A172 (cell line): ENCODE results near the gene XPNPEP2. TPM values are rescaled to one million over a fixed set of nuclear protein-coding genes. Genes with fewer than 3 reads are reported as not detected.

ENCODE experiments used
- DNase-seq: peaks from one replicate; pipeline ENCODE4 v3.0.0-alpha.2; 2015; ENCODE audit warnings: low spot score
- total RNA-seq: library from RNA; depleted of rRNA; stranded (reverse); fragments of >200 nt; shearing (Covaris generic); gene quantifications from 2 replicates; pipeline ENCODE4 v1.2.3, GENCODE V29; 2014

XPNPEP2 gene
- total RNA-seq, 1 experiment from 2014 or later = not detected

DNA sequence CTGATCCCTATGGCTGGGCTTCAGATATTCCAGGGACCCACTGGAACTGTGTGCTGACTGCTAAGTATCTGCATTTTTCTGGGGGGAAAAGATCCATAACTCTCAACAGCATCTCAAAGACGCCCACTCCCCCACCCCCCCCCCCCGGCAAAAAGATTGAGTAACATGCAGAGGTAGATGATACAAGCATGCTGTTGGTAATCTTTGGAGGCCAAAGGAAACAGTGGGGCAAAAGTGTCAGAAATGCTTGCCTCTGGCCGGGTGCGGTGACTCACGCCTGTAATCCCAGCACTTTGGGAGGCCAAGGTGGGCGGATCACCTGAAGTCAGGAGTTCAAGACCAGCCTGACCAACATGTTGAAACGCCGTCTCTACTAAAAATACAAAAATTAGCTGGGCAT, 12.2 kb downstream of the XPNPEP2 start:
- no peak for DNase-seq

DNA sequence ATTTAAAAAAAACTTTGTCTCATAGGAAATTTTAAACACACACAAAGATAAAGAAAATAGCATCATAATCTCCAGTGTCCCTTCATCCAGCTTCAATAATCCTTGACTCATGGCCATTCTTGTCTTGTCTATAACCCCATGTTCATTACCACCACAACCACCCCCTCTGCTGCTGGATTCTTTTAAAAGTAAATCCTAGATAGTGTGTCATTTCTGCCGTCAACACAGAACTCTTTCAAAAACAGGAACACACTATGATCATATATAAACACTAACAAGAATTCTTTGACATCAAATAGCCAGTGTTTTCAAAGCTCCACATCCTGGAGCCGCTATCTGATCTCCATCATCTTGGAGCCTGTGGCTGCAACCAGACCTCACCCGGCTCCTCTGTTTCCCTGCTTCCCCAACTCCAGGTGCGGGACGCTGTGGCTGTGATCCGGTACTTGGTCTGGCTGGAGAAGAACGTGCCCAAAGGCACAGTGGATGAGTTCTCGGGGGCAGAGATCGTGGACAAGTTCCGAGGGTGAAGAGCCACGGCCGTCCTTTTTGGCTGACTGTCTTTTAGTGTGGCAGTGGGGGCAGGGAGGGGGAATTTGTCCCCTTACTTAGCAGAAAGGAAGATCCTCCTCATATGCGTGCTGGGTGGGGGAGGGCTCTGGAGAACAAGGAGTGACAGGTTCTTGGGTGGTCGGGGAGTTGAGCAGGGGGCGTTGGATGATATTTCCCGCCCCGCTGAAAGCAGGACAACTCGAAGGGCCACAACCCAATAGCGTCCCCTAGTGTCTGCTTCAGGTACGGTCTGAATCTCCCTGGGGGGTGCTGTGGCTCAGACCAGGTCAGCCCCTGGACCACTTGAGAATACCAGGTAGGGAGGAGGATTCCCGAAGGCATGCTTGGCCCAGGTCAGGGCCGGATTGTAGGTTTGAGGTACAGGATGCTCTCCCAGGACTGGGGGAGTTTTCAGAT, 15.6 kb downstream of the XPNPEP2 start:
- no peak for DNase-seq

DNA sequence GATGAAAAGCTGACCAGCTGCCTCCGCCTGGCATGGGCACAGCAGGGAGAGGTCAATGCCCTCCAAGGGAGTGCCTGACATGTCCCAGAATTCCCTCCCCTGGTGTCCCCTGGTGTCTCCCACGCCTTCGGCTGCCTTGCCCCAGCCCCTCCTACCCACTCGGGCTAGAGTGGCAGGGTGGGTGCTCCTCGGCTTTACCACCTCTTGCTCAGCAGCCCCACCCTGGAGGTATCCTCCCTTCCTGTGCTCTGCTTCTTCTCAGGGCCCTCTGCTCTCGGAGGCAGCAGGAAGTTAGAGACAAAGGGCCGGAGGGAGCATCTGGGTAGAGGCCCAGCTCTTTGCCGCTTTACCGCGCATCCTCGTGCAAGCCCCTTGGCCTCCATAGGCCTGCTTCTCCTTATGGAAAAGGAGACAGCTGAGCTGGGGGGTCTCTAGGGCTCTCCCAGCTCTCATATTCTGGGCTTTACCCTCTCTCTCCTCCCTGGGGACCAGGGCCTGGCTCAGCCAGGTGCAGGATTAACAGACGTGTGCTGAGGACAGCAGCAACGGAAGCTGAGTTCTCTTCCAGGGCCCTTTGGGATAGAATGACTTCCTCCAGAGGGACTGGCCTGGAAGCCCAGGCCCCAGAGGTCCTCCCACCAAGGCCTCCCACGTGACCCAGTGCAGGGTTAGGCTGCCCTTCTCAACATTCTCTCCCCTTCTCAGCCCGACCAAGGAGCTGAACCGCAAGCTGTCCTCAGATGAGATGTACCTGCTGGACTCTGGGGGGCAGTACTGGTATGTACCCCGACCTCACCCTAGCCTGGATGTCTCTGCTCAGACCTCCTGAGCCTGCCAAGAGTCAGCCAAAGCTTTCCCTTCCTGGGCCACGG, 17.2 kb downstream of the XPNPEP2 start:
- no peak for DNase-seq

DNA sequence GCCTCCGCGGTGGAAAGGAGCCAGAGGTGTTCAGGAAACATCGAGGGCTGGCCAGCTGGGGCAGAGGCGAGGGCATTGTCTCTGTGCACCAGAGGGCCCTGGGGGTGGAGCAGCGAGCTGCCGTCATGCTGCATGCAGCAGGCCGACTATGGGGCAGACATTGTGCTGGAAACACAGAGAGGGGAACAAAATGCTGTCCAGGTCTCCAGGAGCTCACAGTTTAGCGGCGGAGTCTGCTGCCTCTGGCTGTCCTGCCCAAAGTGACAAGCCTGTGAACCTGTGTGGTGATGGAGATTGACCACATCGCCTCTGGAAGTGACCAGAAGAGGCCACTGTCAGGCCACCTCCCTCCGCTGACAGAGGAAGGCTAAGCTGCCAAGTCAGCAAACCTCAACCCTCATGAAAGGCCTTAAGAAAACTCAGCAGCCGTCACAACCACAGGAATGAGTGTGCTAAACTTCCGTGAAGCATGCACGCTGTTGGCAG, 20.8 kb downstream of the XPNPEP2 start:
- peak; percentile 33 for DNase-seq

DNA sequence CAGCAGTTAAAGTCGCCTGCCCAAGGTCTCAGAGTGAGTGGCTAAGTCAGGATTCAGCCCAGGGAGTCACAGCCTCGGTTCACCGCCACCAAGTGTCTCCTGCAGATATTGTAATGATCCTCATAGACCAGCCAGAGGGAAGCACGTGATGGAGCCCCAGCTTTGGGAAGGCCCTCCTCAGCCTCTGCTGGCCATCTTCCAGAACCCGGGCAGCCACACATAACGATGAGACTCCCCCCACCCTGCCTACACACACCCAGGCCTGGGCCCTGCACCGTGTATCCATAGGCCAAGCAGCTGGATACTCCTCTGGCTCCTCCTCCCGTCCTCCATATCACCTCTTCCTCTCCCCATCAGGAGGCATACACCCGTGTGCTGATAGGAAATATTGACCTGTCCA, 21.4 kb downstream of the XPNPEP2 start:
- DNase-seq = no peak

DNA sequence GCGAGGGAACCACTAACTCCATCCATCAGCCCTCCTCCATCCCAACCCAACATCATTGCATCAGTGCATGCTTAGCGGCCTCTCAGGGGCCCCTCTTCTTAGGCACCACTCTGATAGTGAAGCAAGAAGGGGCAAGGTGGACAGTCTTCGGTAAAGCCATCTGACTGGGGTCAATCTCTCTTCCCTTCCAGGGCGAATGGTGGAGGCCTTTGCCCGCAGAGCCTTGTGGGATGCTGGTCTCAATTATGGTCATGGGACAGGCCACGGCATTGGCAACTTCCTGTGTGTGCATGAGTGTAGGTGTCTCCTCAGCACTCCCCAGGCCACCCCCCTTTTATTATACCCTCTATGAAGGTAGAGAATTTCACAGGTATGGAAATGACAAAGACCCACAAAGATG, 22.2 kb downstream of the XPNPEP2 start:
- DNase-seq = no peak

DNA sequence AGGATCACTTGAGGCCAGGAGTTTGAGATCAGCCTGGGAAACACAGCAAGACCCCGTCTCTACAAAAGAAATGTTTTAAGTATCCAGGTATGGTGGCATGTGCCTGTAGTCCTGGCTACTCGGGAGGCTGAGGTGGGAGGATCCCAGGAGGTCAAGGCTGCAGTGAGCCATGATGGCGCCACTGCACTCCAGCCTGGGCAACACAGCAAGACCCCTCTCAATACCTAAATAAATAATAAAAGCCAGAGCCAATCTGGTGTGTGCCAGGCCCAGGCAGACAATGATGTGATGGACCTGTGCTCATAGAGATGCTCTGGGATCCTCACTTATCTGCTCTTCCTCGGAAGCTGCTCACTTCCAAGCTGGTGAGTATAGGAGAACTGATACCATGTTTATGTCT, 22.8 kb downstream of the XPNPEP2 start:
- no peak for DNase-seq

DNA sequence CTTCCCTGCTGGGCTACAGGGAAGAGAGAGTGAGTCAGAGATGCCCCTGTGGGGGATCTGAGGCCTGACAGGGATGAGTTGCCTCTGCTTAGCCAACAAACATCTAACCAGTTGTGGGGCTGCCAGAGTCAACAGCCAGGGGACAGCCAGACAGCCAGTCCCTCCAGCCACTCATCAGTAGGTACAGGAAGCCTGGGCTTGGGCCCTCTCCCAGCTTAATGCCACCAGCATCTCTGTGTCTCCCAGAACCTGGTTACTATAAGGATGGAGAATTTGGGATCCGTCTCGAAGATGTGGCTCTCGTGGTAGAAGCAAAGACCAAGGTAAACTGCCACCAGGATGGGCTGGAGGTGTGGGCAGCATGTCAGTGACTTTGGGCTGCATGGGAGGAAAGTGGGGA, 23.7 kb downstream of the XPNPEP2 start:
- DNase-seq = no peak

DNA sequence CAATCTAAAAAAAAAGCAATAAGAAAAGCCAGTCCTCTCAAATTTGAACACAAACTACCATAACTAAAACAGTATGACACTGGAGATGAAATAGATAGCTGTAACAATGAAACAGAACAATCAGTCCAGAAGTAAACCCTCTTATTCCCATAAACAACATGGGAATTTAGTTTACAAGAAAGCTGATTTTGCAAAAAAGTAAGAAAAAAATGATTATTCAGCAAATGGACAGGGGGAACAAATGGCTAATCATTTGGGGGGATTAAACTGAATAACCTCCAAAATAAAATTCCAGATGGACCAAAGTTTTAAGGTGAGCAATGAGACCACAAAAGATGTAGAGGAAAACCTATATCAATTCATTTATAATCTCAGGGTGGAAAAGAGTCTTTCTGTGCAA, 24.9 kb downstream of the XPNPEP2 start:
- no peak for DNase-seq

DNA sequence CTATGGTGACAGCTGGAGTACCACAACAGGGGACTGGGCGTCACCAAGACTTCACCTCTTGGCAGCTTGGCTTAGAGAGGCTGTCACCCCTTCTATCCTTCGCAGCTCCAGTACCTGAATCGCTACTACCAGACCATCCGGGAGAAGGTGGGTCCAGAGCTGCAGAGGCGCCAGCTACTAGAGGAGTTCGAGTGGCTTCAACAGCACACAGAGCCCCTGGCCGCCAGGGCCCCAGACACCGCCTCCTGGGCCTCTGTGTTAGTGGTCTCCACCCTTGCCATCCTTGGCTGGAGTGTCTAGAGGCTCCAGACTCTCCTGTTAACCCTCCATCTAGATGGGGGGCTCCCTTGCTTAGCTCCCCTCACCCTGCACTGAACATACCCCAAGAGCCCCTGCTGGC, 29.4 kb downstream of the XPNPEP2 start:
- no peak for DNase-seq

DNA sequence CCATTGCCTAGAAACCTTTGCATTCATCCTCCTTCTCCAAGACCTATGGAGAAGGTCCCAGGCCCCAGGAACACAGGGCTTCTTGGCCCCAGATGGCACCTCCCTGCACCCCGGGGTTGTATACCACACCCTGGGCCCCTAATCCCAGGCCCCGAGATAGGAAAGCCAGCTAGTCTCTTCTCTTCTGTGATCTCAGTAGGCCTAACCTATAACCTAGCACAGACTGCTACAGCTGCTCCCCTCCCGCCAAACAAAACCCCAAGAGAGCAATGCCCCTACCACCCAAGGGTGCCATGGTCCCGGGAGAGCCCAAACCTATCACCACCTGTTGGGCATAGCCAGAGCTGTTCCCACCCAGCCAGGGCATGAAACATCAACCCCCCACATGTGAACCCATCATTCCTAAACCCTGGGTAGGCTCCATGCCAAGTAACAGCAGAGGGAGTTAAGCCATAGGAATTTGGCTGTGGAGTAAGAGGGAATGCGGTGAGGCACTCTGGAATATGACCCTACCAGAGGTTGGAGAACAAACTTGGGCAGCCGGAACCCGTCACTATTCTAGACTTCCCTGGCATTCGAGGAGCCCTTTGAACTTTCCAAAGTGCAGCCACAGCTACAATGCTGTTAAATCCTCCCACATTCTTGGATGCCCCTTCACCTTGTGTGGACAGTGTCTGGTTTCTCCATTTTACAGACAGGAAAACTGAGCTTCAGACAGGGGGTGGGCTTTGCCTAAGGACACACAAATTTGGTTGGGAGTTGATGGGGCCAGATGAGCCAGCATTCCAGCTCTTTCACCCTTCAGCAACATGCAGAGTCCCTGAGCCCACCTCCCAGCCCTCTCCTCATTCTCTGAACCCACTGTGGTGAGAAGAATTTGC, 30.0 kb downstream of the XPNPEP2 start:
- DNase-seq = no peak

DNA sequence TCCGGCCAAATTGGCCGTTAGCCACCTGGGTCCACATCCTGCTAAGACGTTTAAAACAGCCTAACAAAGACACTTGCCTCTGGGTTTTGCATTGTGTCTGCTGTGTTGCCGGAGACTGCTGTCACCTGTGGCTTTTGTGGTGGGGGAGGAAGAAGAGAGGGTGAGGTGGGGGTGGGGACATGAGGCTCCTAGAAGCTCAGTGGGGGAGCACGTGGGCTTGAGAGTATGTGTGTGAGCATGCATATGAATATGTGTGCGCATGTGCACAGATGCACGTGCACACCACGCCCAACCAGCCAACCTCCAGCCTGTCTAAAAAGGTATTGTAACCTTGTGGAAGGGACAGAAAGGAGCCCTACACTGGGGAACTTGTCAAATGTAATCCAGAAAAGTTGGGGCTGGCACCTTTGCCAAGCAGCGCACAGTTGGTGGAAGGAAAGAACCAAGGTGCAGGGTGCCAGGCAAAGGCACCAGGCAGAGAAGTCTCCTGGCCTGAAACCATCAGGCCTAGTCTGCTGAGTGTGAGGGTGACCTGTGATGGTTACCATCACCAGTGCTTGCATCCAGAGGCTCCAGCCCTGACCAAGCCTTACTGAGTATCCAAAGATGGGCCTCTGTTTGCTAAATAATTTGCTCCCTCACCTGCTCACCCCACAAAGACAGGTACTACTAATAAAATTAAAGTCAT, 30.8 kb downstream of the XPNPEP2 start:
- DNase-seq = no peak

DNA sequence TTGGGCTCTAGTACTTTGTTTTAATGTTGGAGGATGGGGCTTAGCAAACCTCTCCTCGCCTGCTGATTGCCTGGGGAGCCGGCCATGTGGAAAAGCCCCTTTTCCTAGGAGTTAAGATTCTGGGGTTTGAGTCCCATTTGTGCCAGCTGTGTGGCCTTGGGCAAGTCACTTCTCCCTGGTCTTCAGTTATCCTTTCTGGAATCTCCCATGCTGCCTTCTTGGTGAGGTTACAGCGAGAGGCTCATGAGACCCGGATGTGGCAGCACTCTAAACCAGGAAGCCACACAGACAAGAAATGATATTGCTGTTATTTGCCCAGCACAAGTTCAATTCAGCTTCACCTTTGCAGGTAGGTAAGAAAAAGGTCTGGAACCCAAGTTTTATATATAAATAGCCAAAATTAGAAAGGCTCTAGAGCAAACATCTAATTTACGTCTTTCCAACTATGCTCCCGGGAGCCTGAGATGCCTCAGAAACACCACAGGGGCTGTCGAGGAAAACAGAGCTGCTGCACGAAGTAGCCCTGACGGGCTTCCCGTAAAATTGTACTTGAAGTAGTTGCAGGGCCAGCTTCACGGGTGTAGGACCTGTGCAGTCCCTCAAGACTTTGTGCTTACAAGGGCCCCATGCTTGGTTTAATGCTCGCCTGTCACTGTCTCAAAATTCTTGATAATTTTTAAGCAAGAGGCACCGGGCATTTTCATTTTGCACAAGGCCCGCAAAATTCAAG, 32.7 kb downstream of the XPNPEP2 start:
- DNase-seq = no peak

DNA sequence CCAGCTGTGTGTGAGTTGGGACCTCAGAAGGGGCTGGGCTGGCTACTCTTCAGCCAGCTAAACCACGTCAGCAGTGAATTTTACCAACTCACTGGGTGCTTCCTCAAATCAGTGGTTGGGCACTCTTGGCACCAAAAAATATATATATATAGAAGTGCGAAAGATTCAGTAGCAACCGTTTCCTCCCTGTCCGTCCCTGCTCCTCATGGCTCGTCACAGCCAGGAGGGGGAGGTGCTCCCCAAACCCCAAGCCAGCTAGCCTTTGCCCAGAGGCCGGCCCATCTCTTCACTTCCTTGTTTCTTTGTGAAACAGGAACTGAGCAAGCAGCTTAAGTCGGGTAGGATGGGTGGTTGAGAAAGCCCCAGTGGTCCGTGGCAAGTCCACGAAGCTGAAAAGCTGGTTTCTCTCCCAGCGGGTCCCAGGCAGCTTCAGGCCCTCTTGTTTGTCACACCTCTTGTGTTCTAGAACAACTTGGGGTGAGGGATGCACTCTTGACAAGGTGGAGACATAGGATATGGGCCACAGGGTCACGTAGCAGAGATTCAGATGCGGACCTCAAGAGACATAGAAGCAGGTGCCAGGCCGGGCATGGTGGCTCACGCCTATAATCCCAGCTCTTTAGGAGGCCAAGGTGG, 34.1 kb downstream of the XPNPEP2 start:
- DNase-seq = no peak

DNA sequence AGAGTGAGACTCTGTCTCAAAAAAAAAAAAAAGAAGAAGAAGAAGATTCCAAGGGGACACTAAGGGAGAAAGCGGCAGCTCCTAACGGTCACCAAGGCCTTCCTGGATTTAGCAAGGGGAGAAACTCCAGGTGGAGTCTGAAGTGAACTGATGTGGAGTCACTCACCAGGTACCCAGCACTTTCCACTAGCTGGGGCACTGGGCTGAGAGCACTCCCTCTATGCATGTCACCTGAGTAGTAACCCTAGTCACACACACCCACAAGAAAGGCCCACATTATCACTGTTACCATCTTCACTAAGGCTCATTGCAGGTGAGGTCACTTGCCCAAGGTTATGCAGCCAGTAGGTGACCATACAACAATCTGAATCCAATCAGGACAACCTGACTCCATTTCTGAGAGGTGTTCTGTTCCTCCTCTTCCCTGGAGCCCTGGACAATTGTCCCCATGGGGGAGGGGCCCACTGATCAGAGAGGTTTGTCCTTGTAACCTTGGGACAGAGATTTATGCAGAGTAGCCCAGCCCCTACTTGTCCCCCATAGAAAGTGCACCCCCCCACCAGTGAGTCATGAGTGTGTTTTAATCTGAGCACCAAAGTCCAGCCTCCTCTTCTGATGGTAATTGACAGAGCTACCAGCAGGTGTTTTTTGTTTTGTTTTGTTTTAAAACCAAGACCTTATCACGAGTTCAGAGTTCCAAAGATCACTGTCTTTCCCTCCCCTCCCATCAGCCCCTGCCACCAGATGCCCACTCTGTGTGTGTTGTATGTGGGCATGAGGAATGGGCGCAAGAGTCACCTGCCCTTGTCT, 35.1 kb downstream of the XPNPEP2 start:
- no peak for DNase-seq

DNA sequence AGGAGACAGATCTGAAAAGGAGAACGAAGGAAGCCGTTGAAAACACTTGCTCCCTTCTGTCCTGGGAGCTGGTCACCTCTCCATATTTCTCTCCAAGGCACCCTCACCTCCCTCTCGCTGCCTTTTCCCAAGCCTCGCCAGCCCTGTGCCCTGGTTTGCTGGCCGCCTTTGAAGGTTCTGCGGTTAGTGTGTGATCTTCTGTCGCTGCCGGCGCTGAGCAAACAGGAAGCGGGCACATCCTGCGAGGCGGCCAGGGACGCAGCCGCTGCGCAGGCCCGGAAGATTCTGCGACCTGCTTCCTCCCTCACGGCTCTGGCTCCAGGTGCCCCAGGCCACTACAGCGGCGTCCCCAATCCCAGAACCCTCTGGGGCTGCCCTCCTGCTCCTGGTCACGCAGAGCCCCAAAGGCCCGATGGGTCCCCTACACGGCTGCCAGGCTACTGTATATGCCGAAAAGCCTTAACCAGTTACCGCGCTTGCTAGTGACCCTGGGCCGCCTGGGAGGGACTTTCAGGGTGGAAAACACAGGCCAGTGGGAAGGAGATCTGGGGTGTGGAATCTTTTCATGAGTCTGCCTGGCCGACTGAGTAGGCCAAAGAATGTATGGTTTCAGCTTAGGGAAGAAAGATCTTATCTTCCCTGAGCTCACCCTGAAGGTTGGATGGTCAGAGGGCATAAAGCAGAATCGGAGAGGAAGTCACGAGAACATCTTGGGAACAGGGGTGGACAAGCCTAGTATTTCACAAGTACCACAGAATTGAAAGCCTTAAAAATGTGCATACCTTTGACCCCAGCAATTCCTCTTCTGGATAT, 38.6 kb downstream of the XPNPEP2 start:
- no peak for DNase-seq

DNA sequence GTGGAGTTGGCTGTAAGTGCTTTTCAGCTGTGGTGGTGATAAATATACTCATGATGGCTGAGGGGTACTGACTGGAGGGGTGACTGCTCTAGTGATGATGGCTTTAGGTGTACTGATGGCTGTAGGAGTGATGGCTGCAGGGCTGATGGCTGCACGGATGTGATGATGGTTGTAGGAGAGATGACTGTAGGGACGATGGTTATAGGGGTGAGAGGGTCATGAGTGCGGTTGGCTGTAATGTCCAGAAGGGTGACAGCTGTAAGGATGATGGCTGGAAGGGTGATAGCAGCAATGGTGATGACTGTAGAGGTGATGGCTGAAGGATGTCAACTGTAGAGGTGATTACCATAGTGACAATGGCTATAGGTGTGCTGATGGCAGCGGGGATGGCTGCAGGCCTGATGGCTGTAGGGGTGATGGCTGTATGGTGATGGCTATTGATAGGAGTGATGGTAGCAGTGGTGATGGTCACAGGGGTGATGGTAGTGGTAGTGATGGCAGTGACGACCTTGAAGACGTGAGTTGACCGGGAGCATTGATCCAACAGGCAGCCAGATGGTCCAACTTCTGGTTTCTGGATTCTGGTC, 40.4 kb downstream of the XPNPEP2 start:
- DNase-seq = no peak

DNA sequence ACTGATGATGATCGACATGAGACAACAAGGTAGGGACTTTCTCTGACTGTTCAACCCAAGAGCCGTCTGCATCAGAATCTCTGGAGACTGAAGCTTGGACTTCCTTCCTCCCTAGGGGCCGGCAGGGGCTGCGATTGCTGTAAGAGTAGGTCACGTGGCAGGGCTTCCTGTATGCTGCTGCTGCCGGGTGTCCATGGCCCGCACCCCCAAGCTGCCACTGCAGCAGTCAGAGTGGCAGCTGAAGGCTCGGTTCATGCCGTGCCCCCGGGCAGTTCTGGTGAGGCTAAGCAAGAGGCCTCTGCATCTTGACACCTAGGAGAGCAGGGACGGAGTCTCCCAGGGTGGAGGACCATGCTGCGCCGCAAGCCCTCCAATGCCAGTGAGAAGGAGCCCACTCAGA, 41.0 kb downstream of the XPNPEP2 start, which contains the start of gene SASH3:
Gene SASH3, plus strand, starts transcription at position 203 of the 400 bp plus-strand sequence. Its CDS starts 149 bp downstream, at position 352.
- no peak for DNase-seq
